Colonic mucosa (tissue), 4 donors: ENCODE results near the gene GMIP. TPM values are rescaled to one million over a fixed set of nuclear protein-coding genes. Genes with fewer than 3 reads are reported as not detected.

ENCODE experiments used
- DNase-seq: peaks from one replicate; pipeline ENCODE4 v3.0.0-alpha.2; 2020
- H3K27ac ChIP-seq: fragments of 200-600 bp; one replicate; pipeline ENCODE4 v1.8.0; 2021
- H3K27me3 ChIP-seq: fragments of 200-600 bp; one replicate; pipeline ENCODE4 v1.8.0; 2021
- H3K36me3 ChIP-seq: fragments of 200-600 bp; one replicate; pipeline ENCODE4 v1.8.0; 2021
- H3K4me1 ChIP-seq: fragments of 200-600 bp; one replicate; pipeline ENCODE4 v1.8.0; 2021; ENCODE audit warnings: mild to moderate bottlenecking
- H3K4me3 ChIP-seq: fragments of 200-600 bp; one replicate; pipeline ENCODE4 v1.8.0; 2021
- H3K9ac ChIP-seq, 2 donors: one replicate each; pipeline ENCODE4 v1.7.0; 2013; ENCODE audit warnings: control low read depth in 2 of 2, low read depth in 2 of 2, low read length in 2 of 2
- H3K9me3 ChIP-seq: fragments of 200-600 bp; one replicate; pipeline ENCODE4 v1.8.0; 2021
- CTCF ChIP-seq: fragments of 200-600 bp; IDR thresholded peaks from one replicate; pipeline ENCODE4 v1.8.0; 2022; ENCODE audit warnings: antibody characterized with exemption, mild to moderate bottlenecking
- intact Hi-C: fragments of 100-400 bp; cut with DNase I; formaldehyde crosslinking; loops from one replicate; pipeline ENCODE4 v1.14.1; 2022
- total RNA-seq, 2 donors: library from RNA; stranded (reverse); fragmentation: NEBNext Ultra II Directional in 1 of 2; extraction: Animal tissue kit (Norgen Biotek cat#: 25700) in 1 of 2; gene quantifications; one replicate each; pipeline ENCODE4 v1.2.1, GENCODE V29; 2021
- donor health status: healthy.
- donor health status: DM: no; HTN: no; CAD: no.
- donor health status: DM: no; HTN: no; CAD: no.

The GMIP gene
- total RNA-seq, 2 donors from 2014 or later: 31.4 to 32.2 TPM

DNA sequence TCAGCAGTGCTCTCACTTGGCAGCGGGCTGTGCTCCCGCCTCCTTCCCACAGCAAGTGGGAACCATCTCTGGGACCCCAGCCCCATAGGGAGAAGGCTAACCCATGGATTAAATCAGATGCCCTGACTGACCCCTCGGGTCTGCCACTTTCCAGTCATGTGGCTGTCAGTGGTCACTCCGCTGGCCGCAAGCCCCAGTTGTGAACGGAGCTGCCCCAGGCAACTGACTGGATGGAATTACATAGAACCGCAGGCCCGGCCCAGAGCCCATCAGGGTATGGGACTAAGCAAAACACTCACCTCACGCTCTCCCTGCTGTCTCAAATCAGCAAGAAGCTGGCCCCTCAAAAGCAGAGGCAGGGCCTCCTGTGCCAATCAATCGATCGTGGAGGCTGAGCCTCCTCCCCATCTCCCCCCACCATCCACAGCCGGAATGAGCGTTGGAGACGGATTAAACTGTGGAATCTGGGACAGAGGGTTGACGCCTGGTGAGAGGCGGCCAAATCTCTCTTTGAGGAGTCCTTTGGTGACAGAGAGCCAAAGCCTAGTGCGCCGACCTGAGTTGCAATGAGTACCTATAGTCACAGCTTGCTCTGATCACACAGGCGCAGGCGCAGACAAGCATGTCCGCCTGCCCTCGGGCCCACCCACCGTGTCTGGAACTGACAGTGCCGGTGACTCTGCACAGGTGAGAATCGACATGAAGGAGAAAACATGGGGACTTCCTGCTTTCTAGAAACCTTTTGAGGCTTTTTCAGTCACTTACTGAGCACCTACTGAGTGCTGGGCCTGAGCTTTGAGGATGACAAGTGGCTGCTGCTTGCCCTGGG is 63.7 kb downstream of the GMIP start:
- no peaks in the 10 kb centered on the region for H3K9me3 ChIP-seq
- peak overlapping the region; percentile 50 for H3K27ac ChIP-seq
- DNase-seq: no peak
- peak overlapping the region in 1 of 2 donors; percentile 38 for H3K9ac ChIP-seq
- no peak for TF ChIP-seq CTCF
- H3K4me3 ChIP-seq: no peak overlapping the region
- H3K27me3 ChIP-seq: no peaks in the 10 kb centered on the region
- no peaks in the 10 kb centered on the region for H3K36me3 ChIP-seq
- no peaks in the 10 kb centered on the region for H3K4me1 ChIP-seq
- intact Hi-C loops: no loop called here

Other genes starting within 250 kb of the GMIP start
- 100 to 1,000 TPM; 102 to 145 TPM for gene GATAD2A, start 238.0 kb downstream of the GMIP start, total RNA-seq
- 1 to 10 TPM; 2.2 to 3.6 TPM for gene TSSK6, start 128.1 kb downstream of the GMIP start, total RNA-seq
- 100 to 1,000 TPM; 399 to 494 TPM for gene NDUFA13, start 127.4 kb downstream of the GMIP start, total RNA-seq
- gene YJEFN3, start 114.7 kb downstream of the GMIP start, total RNA-seq: 10 to 100 TPM in 1 of 2 donors, 1 to 10 TPM in 1; 1.9 to 17.3 TPM
- under 1 TPM; 0.05 to 0.35 TPM for gene CILP2, start 105.4 kb downstream of the GMIP start, total RNA-seq
- 1 to 10 TPM; 2.3 to 4.9 TPM for gene PBX4, start 25.0 kb downstream of the GMIP start, total RNA-seq
- 10 to 100 TPM; 16.6 to 22.6 TPM for gene LPAR2, start 15.4 kb downstream of the GMIP start, total RNA-seq
- gene ATP13A1, start 20.0 kb upstream of the GMIP start, total RNA-seq: 10 to 100 TPM; 46.0 to 77.4 TPM
- gene ZNF101, start 25.2 kb upstream of the GMIP start, total RNA-seq: 10 to 100 TPM; 13.9 to 15.9 TPM
- gene ZNF14, start 89.5 kb upstream of the GMIP start, total RNA-seq: 1 to 10 TPM; 2.6 to 4.8 TPM
- 10 to 100 TPM; 15.3 to 18.7 TPM for gene ZNF506, start 178.1 kb upstream of the GMIP start, total RNA-seq
- gene ZNF253, start 222.2 kb upstream of the GMIP start, total RNA-seq: 1 to 10 TPM; 8.0 to 9.0 TPM